ENCODE measurements around the gene CERS3. TPM values are rescaled to one million over a fixed set of nuclear protein-coding genes. Genes with fewer than 3 reads are reported as not detected.

The CERS3 gene
- total and polyA plus RNA-seq, 4 experiments from 2014 or later: 0.66 to 1.9 (median 1.6) TPM; not detected in 1

DNA sequence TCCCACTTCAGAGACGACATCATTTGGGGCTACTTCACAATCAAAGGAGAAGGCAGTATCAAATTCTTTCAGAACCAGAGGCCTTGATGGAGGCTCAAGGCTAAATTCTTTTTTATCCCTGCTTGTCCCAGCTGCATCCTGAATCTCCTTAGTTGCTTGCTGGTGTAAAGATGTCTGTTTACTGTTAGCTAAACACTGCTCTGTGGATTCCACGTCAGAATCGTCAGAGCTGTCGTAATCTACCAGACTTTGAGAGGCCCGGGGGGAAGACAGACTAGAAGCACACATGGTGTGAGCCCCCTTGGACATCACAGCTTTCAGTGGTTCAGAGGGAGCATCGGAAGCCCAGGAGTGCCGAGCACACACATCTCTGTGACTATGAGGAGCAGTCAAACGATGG, 40.6 kb upstream of the CERS3 start:
- H3K4me1 ChIP-seq (ENCODE audit: insufficient read depth, low read length): peaks cover 31% of the 10 kb centered on the region
- H3K36me3 Mint-ChIP-seq: peaks cover 42 to 55% of the 10 kb centered on the region in 2 donors
- no peak for DNase-seq
- no peak overlapping the region for H3K27ac ChIP-seq (ENCODE audit: low read depth, low read length)
- intact Hi-C loops (cut with micrococcal nuclease): no loop called here
- H3K9me3 Mint-ChIP-seq: no peaks in the 10 kb centered on the region
- H3K4me3 ChIP-seq (ENCODE audit: low read length in 2 of 2): no peak overlapping the region
- H3K9me3 ChIP-seq (ENCODE audit: control insufficient read depth in 1 of 2, low read length in 2 of 2): no peaks in the 10 kb centered on the region
- POLR2A ChIA-PET (ENCODE audit: partially characterized antibody): no interaction called here
- peak overlapping the region in 1 of 8 donors; percentile 21 for H3K4me3 Mint-ChIP-seq
- H3K27me3 Mint-ChIP-seq: no peaks in the 10 kb centered on the region
- peaks cover 28 to 43% (median 30%) of the 10 kb centered on the region in 4 donors for H3K4me1 Mint-ChIP-seq
- peak overlapping the region in 6 of 7 donors; percentile 5 to 94 (median 52) for H3K27ac Mint-ChIP-seq
- no peaks in the 10 kb centered on the region for H3K27me3 ChIP-seq (ENCODE audit: insufficient read depth, low read length)
- peaks cover 17% of the 10 kb centered on the region for H3K36me3 ChIP-seq (ENCODE audit: insufficient read depth, low read length)
- CTCF ChIA-PET (ENCODE audit: partially characterized antibody): interaction anchor here (0.8 to 7.2 kb wide), 4 partner anchors 31 to 229 kb away, joined by 3 to 214 read pairs (median 4); partner anchors contain the start of gene ADAMTS17

DNA sequence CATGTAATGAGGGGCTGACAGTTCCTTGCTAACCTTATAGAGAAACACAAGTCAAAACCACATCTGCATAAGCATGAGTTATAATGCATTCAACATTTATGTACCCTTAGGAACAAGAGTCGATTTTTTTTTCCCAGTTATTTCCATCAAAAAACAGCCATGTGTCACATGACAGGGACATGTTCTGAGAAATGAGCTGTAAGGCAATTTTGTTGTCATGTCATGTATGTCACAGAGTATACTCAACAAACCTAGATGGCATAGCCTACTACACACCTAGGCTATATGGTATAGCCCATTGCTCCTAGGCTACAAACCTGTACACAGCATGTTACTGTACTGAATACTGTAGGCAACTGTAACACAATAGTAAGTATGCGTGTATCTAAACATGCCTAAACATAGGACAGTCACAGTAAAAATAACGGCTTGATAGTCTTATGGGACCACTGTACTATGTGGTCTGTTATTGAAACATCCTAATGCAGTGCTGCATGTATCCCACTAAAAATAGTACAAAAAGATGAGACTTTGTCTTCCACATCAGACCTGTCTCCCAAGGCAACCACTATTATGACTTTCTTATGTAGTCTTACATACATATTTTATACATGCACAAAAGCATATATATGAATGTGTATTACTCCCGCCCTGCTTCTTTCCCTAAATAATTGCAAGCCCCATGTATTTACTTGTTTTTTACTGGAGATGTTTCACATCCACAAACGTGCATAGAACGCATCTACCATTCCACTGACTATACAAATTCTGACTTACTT, 38.3 kb upstream of the CERS3 start:
- ChIA-PET POLR2A (ENCODE audit: partially characterized antibody) (no interaction called here), CTCF (ENCODE audit: partially characterized antibody) (interaction anchor here (1.0 to 4.3 kb wide), 2 partner anchors 217 kb away, joined by 3 to 19 read pairs; no protein-coding TSS in a partner anchor)
- no peak overlapping the region for H3K27ac ChIP-seq (ENCODE audit: low read depth, low read length)
- H3K4me3 Mint-ChIP-seq: no peak overlapping the region
- no peaks in the 10 kb centered on the region for H3K27me3 ChIP-seq (ENCODE audit: insufficient read depth, low read length)
- no peaks in the 10 kb centered on the region for H3K9me3 Mint-ChIP-seq
- H3K36me3 Mint-ChIP-seq: peaks cover 55 to 58% of the 10 kb centered on the region in 2 donors
- H3K4me3 ChIP-seq (ENCODE audit: low read length in 2 of 2): no peak overlapping the region
- DNase-seq: no peak
- peaks cover 28 to 35% (median 29%) of the 10 kb centered on the region in 4 donors for H3K4me1 Mint-ChIP-seq
- intact Hi-C loops (cut with micrococcal nuclease): no loop called here
- H3K36me3 ChIP-seq (ENCODE audit: insufficient read depth, low read length): peaks cover 6% of the 10 kb centered on the region
- H3K27ac Mint-ChIP-seq: peak overlapping the region in 2 of 7 donors; percentile 22 to 61
- no peaks in the 10 kb centered on the region for H3K9me3 ChIP-seq (ENCODE audit: control insufficient read depth in 1 of 2, low read length in 2 of 2)
- H3K4me1 ChIP-seq (ENCODE audit: insufficient read depth, low read length): peaks cover 21% of the 10 kb centered on the region
- no peaks in the 10 kb centered on the region for H3K27me3 Mint-ChIP-seq

DNA sequence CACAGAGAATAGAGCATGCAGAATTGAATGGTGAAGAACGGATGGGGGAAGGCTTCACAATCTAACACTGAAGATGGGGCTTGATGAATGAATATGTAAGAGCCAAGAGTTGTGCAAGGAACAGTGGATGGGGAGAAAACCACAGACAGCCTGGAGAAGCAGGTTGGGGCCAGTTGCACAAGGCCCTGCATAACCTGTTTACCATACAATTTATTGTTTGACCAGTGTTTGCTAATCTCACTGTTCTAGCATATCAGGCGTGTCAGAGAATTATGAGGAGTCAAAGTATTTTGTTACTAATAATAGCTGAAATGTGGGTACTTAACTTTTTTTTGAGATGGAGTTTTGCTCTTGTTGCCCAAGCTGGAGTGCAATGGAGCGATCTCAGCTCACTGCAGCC, 36.8 kb upstream of the CERS3 start:
- Histone ChIP-seq H3K27me3 (ENCODE audit: insufficient read depth, low read length) (no peaks in the 10 kb centered on the region), H3K4me1 (ENCODE audit: insufficient read depth, low read length) (peaks cover 7% of the 10 kb centered on the region), H3K36me3 (ENCODE audit: insufficient read depth, low read length) (peaks cover 6% of the 10 kb centered on the region), H3K27ac (ENCODE audit: low read depth, low read length) (no peak overlapping the region), H3K4me3 (ENCODE audit: low read length in 2 of 2) (no peak overlapping the region), H3K9me3 (ENCODE audit: control insufficient read depth in 1 of 2, low read length in 2 of 2) (no peaks in the 10 kb centered on the region)
- ChIA-PET POLR2A (ENCODE audit: partially characterized antibody) (no interaction called here), CTCF (ENCODE audit: partially characterized antibody) (interaction anchor here (4.3 kb wide), 1 partner anchor 216 kb away, joined by 19 read pairs; no protein-coding TSS in a partner anchor)
- no peak for DNase-seq
- H3K27ac Mint-ChIP-seq: peak overlapping the region in 4 of 7 donors; percentile 2 to 39 (median 15)
- H3K4me3 Mint-ChIP-seq: no peak overlapping the region
- peaks cover 14 to 21% (median 17%) of the 10 kb centered on the region in 4 donors for H3K4me1 Mint-ChIP-seq
- intact Hi-C loops (cut with micrococcal nuclease): no loop called here
- H3K27me3 Mint-ChIP-seq: no peaks in the 10 kb centered on the region
- H3K36me3 Mint-ChIP-seq: peaks cover 52 to 55% of the 10 kb centered on the region in 2 donors
- H3K9me3 Mint-ChIP-seq: no peaks in the 10 kb centered on the region

DNA sequence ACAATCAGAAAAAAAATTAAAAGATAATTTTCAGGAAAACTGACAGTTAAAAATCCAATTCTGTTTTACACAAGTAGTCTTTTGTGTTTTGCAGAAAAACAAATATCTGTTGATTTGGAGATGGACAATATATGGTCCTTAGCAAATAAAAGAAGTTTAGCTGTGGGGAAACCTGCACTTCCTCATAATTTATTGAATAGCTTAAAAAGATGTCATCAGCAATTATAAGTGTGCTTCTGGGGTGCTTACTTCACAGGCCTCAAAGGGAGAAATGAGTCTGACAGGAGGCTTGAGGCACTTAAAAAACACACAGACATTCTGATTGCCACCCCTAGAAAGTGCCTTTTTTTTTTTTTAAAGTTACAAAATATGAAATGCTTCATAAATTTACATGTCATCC, 31.6 kb upstream of the CERS3 start:
- H3K27me3 Mint-ChIP-seq: no peaks in the 10 kb centered on the region
- H3K4me3 Mint-ChIP-seq: no peak overlapping the region
- peak overlapping the region in 3 of 7 donors; percentile 10 to 80 (median 64) for H3K27ac Mint-ChIP-seq
- no peak overlapping the region for H3K4me3 ChIP-seq (ENCODE audit: low read length in 2 of 2)
- no peaks in the 10 kb centered on the region for H3K9me3 ChIP-seq (ENCODE audit: control insufficient read depth in 1 of 2, low read length in 2 of 2)
- peaks cover 35 to 36% of the 10 kb centered on the region in 2 donors for H3K36me3 Mint-ChIP-seq
- ChIA-PET POLR2A (ENCODE audit: partially characterized antibody) (no interaction called here), CTCF (ENCODE audit: partially characterized antibody) (interaction anchor here (1.2 to 2.0 kb wide), 2 partner anchors 26 to 210 kb away, joined by 3 to 6 read pairs; no protein-coding TSS in a partner anchor)
- intact Hi-C loops (cut with micrococcal nuclease): no loop called here
- no peaks in the 10 kb centered on the region for H3K4me1 ChIP-seq (ENCODE audit: insufficient read depth, low read length)
- H3K27ac ChIP-seq (ENCODE audit: low read depth, low read length): no peak overlapping the region
- DNase-seq: no peak
- no peaks in the 10 kb centered on the region for H3K36me3 ChIP-seq (ENCODE audit: insufficient read depth, low read length)
- H3K27me3 ChIP-seq (ENCODE audit: insufficient read depth, low read length): no peaks in the 10 kb centered on the region
- peaks cover 0 to 2% (median 0%) of the 10 kb centered on the region in 8 donors for H3K9me3 Mint-ChIP-seq
- H3K4me1 Mint-ChIP-seq: peaks cover 5 to 8% (median 7%) of the 10 kb centered on the region in 4 donors

DNA sequence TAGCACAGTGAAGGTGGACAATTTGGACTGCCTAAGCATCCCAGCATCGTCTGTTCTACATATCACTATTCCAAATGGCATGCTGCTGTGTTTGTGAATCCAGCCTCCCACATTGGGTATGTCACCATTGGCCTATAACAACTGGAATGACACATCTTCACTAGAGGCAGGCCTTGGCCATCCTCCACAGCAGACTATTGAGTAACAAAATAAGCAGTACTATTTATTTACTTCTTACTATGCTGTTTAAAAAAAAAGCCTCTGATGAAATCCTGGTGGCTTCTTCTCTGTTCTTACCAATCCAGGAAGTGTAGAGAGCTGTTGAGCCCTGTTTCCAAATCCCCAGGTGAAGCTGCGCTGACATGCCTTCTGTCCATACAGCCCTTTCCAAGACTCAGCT, 30.6 kb upstream of the CERS3 start:
- Mint-ChIP-seq H3K27ac (peak overlapping the region in 6 of 7 donors; percentile 1 to 72 (median 35)), H3K36me3 (peaks cover 30% of the 10 kb centered on the region in 2 donors), H3K4me1 (peaks cover 0 to 6% (median 4%) of the 10 kb centered on the region in 4 donors), H3K27me3 (no peaks in the 10 kb centered on the region), H3K4me3 (no peak overlapping the region), H3K9me3 (peaks cover 0 to 2% (median 0%) of the 10 kb centered on the region in 8 donors)
- Histone ChIP-seq H3K27me3 (ENCODE audit: insufficient read depth, low read length) (no peaks in the 10 kb centered on the region), H3K27ac (ENCODE audit: low read depth, low read length) (no peak overlapping the region), H3K9me3 (ENCODE audit: control insufficient read depth in 1 of 2, low read length in 2 of 2) (no peaks in the 10 kb centered on the region), H3K4me1 (ENCODE audit: insufficient read depth, low read length) (no peaks in the 10 kb centered on the region), H3K36me3 (ENCODE audit: insufficient read depth, low read length) (no peaks in the 10 kb centered on the region), H3K4me3 (ENCODE audit: low read length in 2 of 2) (no peak overlapping the region)
- CTCF ChIA-PET (ENCODE audit: partially characterized antibody): interaction anchor here (1.2 to 2.0 kb wide), 3 partner anchors 12 to 209 kb away, joined by 3 to 6 read pairs (median 3); no protein-coding TSS in a partner anchor
- POLR2A ChIA-PET (ENCODE audit: partially characterized antibody): no interaction called here
- intact Hi-C loops (cut with micrococcal nuclease): no loop called here
- no peak for DNase-seq

DNA sequence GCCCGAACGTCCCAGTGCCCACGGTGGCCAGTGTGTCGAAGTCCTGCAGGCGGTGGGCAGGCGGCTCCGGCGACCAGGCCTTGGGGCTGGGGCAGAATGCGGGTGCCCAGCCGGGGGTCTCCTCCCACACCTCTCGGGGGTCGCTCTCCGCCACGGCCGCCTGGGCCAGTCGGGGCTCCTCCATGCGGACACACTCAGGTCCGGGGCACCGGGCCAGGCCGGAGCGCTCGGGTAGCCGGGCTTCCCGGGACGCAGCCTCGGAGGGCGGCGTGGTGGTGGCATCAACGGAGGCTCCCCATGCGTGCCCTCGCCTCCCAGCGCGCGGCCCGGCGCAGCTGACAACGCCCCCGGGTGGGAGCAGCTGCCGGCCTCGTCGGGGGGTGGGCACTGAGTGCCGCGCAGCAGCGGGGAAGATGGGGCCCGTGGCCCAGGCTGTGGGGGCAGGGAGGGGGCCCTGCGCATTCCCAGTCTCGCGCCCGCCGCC, 30.1 kb upstream of the CERS3 start:
- no peak overlapping the region for H3K4me3 ChIP-seq (ENCODE audit: low read length in 2 of 2)
- H3K27me3 Mint-ChIP-seq: no peaks in the 10 kb centered on the region
- DNase-seq: no peak
- no peak overlapping the region for H3K4me3 Mint-ChIP-seq
- peaks cover 0 to 6% (median 5%) of the 10 kb centered on the region in 4 donors for H3K4me1 Mint-ChIP-seq
- H3K9me3 Mint-ChIP-seq: peaks cover 0 to 2% (median 0%) of the 10 kb centered on the region in 8 donors
- H3K36me3 Mint-ChIP-seq: peaks cover 28 to 31% of the 10 kb centered on the region in 2 donors
- H3K9me3 ChIP-seq (ENCODE audit: control insufficient read depth in 1 of 2, low read length in 2 of 2): no peaks in the 10 kb centered on the region
- POLR2A ChIA-PET (ENCODE audit: partially characterized antibody): no interaction called here
- no peaks in the 10 kb centered on the region for H3K4me1 ChIP-seq (ENCODE audit: insufficient read depth, low read length)
- intact Hi-C loops (cut with micrococcal nuclease): no loop called here
- no peaks in the 10 kb centered on the region for H3K36me3 ChIP-seq (ENCODE audit: insufficient read depth, low read length)
- CTCF ChIA-PET (ENCODE audit: partially characterized antibody): interaction anchor here (1.4 to 2.0 kb wide), 2 partner anchors 12 to 209 kb away, joined by 3 to 6 read pairs; no protein-coding TSS in a partner anchor
- H3K27me3 ChIP-seq (ENCODE audit: insufficient read depth, low read length): no peaks in the 10 kb centered on the region
- H3K27ac ChIP-seq (ENCODE audit: low read depth, low read length): no peak overlapping the region
- H3K27ac Mint-ChIP-seq: no peak overlapping the region

DNA sequence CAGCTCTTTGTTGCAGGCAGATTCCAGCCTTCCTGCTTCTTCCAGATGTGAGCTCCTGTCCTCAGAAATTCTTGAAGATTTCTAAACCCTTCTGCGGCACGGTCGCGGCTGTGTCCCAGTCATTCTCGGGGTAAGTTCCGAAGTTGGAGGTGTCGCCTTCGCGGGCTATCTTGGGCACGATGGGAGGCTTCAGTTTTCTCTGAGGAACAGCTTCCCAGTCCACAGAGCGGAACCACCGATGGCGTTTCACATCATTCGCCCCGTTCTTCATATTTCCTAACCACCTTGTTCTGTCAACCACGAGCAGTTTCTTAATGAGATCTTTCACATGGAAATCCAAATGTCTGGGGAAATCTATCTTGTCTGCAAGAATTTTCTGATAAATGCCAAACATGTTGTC, 24.7 kb upstream of the CERS3 start:
- peak overlapping the region in 1 of 7 donors; percentile 18 for H3K27ac Mint-ChIP-seq

More for the DNA sequence above, 24.7 kb upstream of the CERS3 start:
- H3K36me3 Mint-ChIP-seq: peaks cover 11 to 17% of the 10 kb centered on the region in 2 donors
- H3K4me1 ChIP-seq (ENCODE audit: insufficient read depth, low read length): no peaks in the 10 kb centered on the region
- H3K9me3 ChIP-seq (ENCODE audit: control insufficient read depth in 1 of 2, low read length in 2 of 2): no peaks in the 10 kb centered on the region
- peaks cover 0 to 7% (median 1%) of the 10 kb centered on the region in 4 donors for H3K4me1 Mint-ChIP-seq
- H3K27me3 ChIP-seq (ENCODE audit: insufficient read depth, low read length): no peaks in the 10 kb centered on the region
- ChIA-PET POLR2A (ENCODE audit: partially characterized antibody) (no interaction called here), CTCF (ENCODE audit: partially characterized antibody) (no interaction called here)
- intact Hi-C loops (cut with micrococcal nuclease): no loop called here
- peaks cover 0 to 1% (median 0%) of the 10 kb centered on the region in 8 donors for H3K9me3 Mint-ChIP-seq
- no peaks in the 10 kb centered on the region for H3K27me3 Mint-ChIP-seq
- no peak overlapping the region for H3K4me3 Mint-ChIP-seq
- H3K4me3 ChIP-seq (ENCODE audit: low read length in 2 of 2): no peak overlapping the region
- no peak overlapping the region for H3K27ac ChIP-seq (ENCODE audit: low read depth, low read length)
- no peak for DNase-seq
- H3K36me3 ChIP-seq (ENCODE audit: insufficient read depth, low read length): no peaks in the 10 kb centered on the region

All from CD4-positive, alpha-beta memory T cell (primary cell).